Rectal smooth muscle tissue (tissue), 1 donor: ENCODE measurements around the gene SPECC1L.

Experiments used
- H3K27ac ChIP-seq: one replicate; pipeline ENCODE4 v1.7.0; 2013; ENCODE audit warnings: low read depth, low read length, inconsistent platforms
- H3K27me3 ChIP-seq: one replicate; pipeline ENCODE4 v1.7.0; 2013; ENCODE audit warnings: low read length; ENCODE audit not compliant: control insufficient read depth, insufficient read depth
- H3K36me3 ChIP-seq: one replicate; pipeline ENCODE4 v1.7.0; 2013; ENCODE audit warnings: low read length; ENCODE audit not compliant: control insufficient read depth, insufficient read depth
- H3K4me1 ChIP-seq: one replicate; pipeline ENCODE4 v1.7.0; 2013; ENCODE audit warnings: low read length; ENCODE audit not compliant: control insufficient read depth, insufficient read depth
- H3K4me3 ChIP-seq: one replicate; pipeline ENCODE4 v1.7.0; 2013; ENCODE audit warnings: low read length
- H3K9ac ChIP-seq: one replicate; pipeline ENCODE4 v1.7.0; 2013; ENCODE audit warnings: low read length

SPECC1L gene

GRCh38 chr22:24451162-24451561 lies 180.5 kb downstream of the SPECC1L start:
- H3K27ac ChIP-seq, result no peak overlapping the region
- no peaks in the 10 kb centered on the region for H3K4me1 ChIP-seq
- no peak overlapping the region for H3K4me3 ChIP-seq
- no peaks in the 10 kb centered on the region for H3K36me3 ChIP-seq
- no peak overlapping the region for H3K9ac ChIP-seq
- no peaks in the 10 kb centered on the region for H3K27me3 ChIP-seq

DNA sequence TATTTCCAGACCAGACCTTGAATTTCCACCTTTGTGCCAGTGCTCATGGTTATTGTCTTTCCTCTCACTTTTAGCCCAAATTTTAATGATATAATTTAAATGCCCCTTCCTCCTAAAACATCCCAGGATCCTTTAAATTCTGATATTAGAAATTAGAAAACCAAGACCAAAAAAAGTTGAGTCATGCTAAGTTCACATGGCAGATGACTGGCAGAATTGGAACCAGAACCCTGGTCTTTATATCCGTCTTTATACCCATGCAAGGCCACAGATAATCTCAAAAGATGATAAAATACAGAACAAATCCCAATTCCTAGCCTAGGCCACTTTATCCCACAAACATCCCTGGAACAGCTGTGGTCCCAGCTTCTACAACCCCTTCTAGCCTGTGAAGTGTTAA lies 183.2 kb downstream of the SPECC1L start:
- H3K27ac ChIP-seq, result no peak overlapping the region
- H3K9ac ChIP-seq, result no peak overlapping the region
- H3K36me3 ChIP-seq, result no peaks in the 10 kb centered on the region
- no peak overlapping the region for H3K4me3 ChIP-seq
- H3K4me1 ChIP-seq, result no peaks in the 10 kb centered on the region
- no peaks in the 10 kb centered on the region for H3K27me3 ChIP-seq

- Histone ChIP-seq H3K4me1 (no peaks in the 10 kb centered on the region), H3K9ac (no peak overlapping the region)
Measured at GRCh38 chr22:24455039-24455438, 184.4 kb downstream of the SPECC1L start.

GRCh38 chr22:24455751-24456426 lies 185.3 kb downstream of the SPECC1L start:
- H3K36me3 ChIP-seq, result no peaks in the 10 kb centered on the region
- no peaks in the 10 kb centered on the region for H3K4me1 ChIP-seq
- no peak overlapping the region for H3K27ac ChIP-seq
- no peaks in the 10 kb centered on the region for H3K27me3 ChIP-seq
- H3K9ac ChIP-seq, result no peak overlapping the region
- H3K4me3 ChIP-seq, result no peak overlapping the region

More at GRCh38 chr22:24455039-24455438, 184.4 kb downstream of the SPECC1L start:
- no peak overlapping the region for H3K27ac ChIP-seq
- H3K27me3 ChIP-seq, result no peaks in the 10 kb centered on the region
- no peaks in the 10 kb centered on the region for H3K36me3 ChIP-seq
- H3K4me3 ChIP-seq, result no peak overlapping the region

DNA sequence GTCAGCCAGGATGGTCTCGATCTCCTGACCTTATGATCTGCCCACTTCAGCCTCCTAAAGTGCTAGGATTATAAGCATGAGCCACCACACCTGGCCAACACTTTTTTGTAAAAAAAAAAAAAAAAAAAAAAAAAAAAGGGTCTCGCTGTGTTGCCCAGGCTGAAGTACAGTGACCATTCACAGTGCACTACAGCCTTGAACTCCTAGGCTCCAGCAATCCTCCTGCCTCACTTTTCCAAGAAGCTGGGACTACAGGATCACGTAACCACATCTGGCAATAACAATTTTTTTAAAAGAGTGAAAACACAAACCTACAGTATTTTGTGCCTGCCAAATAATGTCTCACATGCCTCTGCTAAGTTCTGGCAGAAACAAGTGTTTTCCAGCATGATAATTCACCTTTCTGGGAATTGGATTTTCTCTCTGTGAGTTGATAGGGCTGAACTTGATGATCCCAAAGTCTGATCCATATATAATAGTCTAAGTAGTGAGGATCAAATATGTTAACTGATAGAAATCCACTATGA lies 187.3 kb downstream of the SPECC1L start:
- no peak overlapping the region for H3K9ac ChIP-seq
- no peak overlapping the region for H3K27ac ChIP-seq
- H3K27me3 ChIP-seq, result no peaks in the 10 kb centered on the region
- H3K36me3 ChIP-seq, result no peaks in the 10 kb centered on the region
- H3K4me3 ChIP-seq, result no peak overlapping the region
- H3K4me1 ChIP-seq, result no peaks in the 10 kb centered on the region

DNA sequence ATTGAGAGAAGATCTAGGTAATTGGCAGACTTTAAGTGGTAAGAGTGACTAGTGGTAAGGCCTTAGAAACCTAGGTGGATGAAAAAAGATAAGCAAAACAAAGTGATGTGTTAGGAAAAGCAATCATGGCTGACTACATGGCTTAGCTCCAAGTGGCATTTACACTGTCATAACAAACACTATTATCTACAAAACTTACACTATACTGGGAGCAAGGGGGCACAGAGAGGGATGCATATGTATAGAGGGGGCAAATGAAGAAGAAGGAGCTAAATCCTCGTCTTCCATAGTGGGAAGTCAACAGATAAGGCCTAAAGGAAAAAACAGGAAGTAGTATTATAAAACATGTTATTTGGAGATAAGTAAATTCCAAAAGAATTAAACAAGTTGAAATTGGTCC lies 189.3 kb downstream of the SPECC1L start:
- Histone ChIP-seq H3K4me3 (no peak overlapping the region), H3K4me1 (no peaks in the 10 kb centered on the region), H3K27me3 (no peaks in the 10 kb centered on the region), H3K36me3 (no peaks in the 10 kb centered on the region), H3K27ac (no peak overlapping the region), H3K9ac (no peak overlapping the region)

- Histone ChIP-seq H3K27me3 (no peaks in the 10 kb centered on the region), H3K4me1 (no peaks in the 10 kb centered on the region), H3K27ac (no peak overlapping the region), H3K9ac (no peak overlapping the region), H3K36me3 (no peaks in the 10 kb centered on the region), H3K4me3 (no peak overlapping the region)
Measured at GRCh38 chr22:24460418-24461089, 189.9 kb downstream of the SPECC1L start.

DNA sequence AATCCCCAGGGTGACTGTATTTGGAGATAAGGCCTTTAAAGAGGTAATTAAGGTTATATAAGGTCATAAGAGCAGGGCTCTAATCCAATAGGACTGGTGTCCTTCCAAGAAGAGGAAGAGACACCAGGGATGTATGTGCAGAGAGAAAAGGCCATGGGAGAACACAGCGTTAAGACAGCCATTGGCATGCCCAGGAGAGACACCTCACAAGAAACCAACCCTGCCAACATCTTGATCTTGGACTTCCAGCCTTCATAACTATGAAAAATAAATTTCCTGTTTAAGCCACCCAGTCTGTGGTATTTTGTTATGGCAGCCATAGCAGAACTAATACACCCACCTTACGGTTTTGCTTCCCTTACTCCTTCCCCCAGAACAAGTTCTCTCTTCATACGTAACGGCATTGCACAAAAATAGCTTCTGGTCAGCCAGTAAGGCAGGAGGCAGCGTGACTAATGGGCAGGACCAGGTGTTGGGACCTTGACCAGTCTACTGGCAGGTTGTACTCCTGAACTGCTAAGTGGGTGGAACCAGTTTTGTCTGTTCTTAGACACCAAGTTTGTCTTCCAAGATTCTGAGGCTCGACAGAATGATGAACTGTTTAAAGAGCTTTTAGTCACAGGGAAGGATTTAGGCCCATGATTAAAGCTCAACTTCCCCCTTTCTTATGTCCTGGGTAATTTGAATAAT lies 192.6 kb downstream of the SPECC1L start:
- no peak overlapping the region for H3K4me3 ChIP-seq
- H3K36me3 ChIP-seq, result no peaks in the 10 kb centered on the region
- H3K27me3 ChIP-seq, result no peaks in the 10 kb centered on the region
- peaks cover 2% of the 10 kb centered on the region for H3K4me1 ChIP-seq
- no peak overlapping the region for H3K9ac ChIP-seq
- no peak overlapping the region for H3K27ac ChIP-seq

- peaks cover 2% of the 10 kb centered on the region for H3K4me1 ChIP-seq
- no peaks in the 10 kb centered on the region for H3K27me3 ChIP-seq
- H3K36me3 ChIP-seq, result no peaks in the 10 kb centered on the region
- H3K4me3 ChIP-seq, result no peak overlapping the region
- H3K27ac ChIP-seq, result no peak overlapping the region
- H3K9ac ChIP-seq, result no peak overlapping the region
Measured at GRCh38 chr22:24465566-24465965, 194.9 kb downstream of the SPECC1L start.

DNA sequence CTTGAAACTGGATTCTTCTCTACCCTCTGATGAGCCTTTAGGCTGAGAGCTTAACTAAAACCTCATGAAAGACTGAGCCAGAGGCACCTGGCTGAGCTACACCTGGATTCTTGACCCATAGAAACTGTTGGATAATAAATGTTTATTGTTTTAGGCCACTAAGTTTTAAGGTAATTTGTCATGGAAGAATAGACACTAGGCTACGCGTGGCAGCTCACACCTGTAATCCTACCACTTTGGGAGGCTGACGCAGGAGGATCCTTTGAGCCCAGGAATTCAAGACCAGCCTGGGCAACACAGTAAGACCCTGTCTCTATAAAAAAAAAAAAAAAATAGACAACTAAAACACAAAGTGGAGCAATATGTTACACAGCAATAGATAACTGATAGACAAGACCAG lies 195.3 kb downstream of the SPECC1L start:
- H3K9ac ChIP-seq, result no peak overlapping the region
- no peak overlapping the region for H3K27ac ChIP-seq
- no peak overlapping the region for H3K4me3 ChIP-seq
- no peaks in the 10 kb centered on the region for H3K36me3 ChIP-seq
- H3K4me1 ChIP-seq, result peaks cover 2% of the 10 kb centered on the region
- H3K27me3 ChIP-seq, result no peaks in the 10 kb centered on the region

DNA sequence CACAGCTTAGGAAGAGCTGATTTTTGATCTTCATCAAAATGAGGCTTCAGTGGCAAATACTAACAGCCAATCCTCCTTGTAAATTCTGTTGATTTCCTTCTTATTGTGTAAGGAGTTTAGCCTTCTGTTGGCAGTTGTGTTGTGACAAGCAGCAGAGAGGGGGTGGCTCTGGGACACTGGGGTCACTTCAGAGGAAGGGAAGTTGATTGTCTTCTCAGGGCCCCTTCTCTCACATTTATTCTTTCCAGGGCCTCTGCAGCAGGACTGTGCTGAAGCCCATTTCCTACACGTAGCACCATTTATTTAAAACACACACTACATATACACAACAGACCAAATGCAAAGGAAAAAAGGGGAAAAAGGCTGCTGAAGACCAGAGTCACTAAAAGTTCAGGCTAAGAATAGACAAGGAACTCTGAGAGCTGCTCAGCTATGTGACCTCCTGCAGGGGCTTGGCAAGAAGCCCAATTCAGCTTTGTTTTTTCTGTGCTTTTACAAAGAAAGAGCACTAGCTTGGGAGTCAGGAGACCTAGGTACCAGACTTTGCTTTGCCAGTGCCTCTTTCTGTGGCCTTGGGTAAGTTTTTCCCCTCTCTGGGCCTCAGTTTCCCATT lies 196.2 kb downstream of the SPECC1L start:
- H3K27ac ChIP-seq, result no peak overlapping the region
- no peak overlapping the region for H3K4me3 ChIP-seq
- H3K27me3 ChIP-seq, result no peaks in the 10 kb centered on the region
- H3K36me3 ChIP-seq, result no peaks in the 10 kb centered on the region
- peaks cover 2% of the 10 kb centered on the region for H3K4me1 ChIP-seq
- H3K9ac ChIP-seq, result no peak overlapping the region

DNA sequence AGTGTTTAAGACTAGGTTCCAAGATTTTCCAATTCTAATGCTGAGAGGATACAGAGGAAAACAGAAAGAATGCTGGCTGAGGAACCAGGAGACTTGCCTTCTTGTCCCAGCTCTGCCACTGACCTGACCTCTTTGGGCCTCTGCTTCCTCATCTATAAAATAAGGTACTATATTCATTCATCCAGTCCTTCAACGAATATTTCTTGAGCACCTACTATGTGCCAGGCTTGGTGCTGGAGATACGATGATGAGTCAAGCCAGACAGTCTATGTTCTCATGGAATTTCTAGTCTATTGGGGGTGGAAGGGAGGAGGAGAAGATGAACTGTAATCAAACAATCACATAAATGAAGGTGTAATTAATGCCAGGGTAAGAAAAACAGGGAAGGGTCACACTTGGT lies 196.7 kb downstream of the SPECC1L start:
- H3K4me3 ChIP-seq, result no peak overlapping the region
- no peaks in the 10 kb centered on the region for H3K36me3 ChIP-seq
- peaks cover 2% of the 10 kb centered on the region for H3K4me1 ChIP-seq
- H3K27me3 ChIP-seq, result no peaks in the 10 kb centered on the region
- H3K27ac ChIP-seq, result no peak overlapping the region
- H3K9ac ChIP-seq, result no peak overlapping the region
